H1 (cell line): ENCODE data around the gene MOV10L1. TPM values are rescaled to one million over a fixed set of nuclear protein-coding genes. Genes with fewer than 3 reads are reported as not detected.

Experiments used
- POLR2A ChIP-seq, 2 experiments: IDR thresholded peaks; 1 replicate in 1 of 2; 2 replicates in 1 of 2; pipeline ENCODE4 v1.6.1; 2011; ENCODE audit warnings: low read depth in 2 of 2, low read length in 2 of 2, mild to moderate bottlenecking in 2 of 2; ENCODE audit errors: control extremely low read depth in 1 of 2
- polyA plus RNA-seq, 7 experiments: library from polyadenylated mRNA; depleted of rRNA in 3 of 7; stranded (reverse) in 5 of 7; unstranded in 2 of 7; fragments of >200 nt in 5 of 7; fragments of 200-250 nt in 2 of 7; gene quantifications; 1 replicate in 5 of 7; 2 replicates in 1 of 7; 4 replicates in 1 of 7; pipeline versions ENCODE4 v1.2.1 to v1.2.3, GENCODE V29; 2011 to 2013; ENCODE audit warnings: missing spikeins in 2 of 7, mixed read lengths in 2 of 7
- total RNA-seq: library from RNA; stranded (reverse); fragmentation: NEBNext Ultra II Directional; extraction: Animal tissue kit (Norgen Biotek cat#: 25700); gene quantifications from 2 replicates; pipeline ENCODE4 v1.2.1, GENCODE V29; 2021

The MOV10L1 gene
- total and polyA plus RNA-seq, 2 of the 8 experiments (the other 6 are each of a cell fraction or from before 2014, with no cell fraction given) = 0.32 TPM; not detected in 1

DNA sequence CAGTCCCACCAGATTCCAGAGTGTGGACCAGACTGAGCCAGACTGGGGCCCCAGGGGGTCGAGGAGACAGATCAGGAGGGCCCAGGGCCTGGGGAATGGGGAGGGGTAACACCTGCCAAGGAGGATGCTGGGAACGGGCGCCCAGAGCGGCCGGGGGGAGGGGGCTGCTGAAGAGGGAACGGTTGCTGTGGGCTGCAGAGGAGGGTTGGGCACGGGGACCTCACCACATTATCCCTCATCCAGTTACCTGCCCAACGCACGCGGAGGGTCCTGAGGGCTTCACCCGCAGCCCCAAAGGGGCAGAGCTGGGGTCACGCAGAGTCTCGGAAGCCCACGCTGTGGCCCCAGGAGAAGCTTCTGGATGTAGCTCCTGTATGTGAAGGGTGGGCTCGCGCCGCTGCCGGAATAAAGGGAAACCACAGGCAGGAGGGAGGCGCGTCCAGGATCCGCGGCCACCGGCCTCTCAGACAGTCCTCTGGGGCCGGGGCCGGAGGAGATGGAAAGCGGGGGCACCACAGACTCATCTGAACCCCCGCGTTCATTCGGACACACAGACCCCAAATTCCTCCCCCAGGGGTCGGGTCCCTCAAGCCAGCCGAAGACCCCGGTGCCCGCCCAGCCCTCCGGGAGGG is 110.1 kb downstream of the MOV10L1 start (continued):
- TF ChIP-seq POLR2A (IDR thresholded peaks at IDR 0.05; ENCODE audit: control extremely low read depth in 1 of 2, low read depth in 2 of 2, low read length in 2 of 2) = peak in 1 of 2 experiments; percentile 44; a peak in 1 of 3 replicates
